Kidney epithelial cell (primary cell): ENCODE data around the gene PLXNB3. TPM values are rescaled to one million over a fixed set of nuclear protein-coding genes. Genes with fewer than 3 reads are reported as not detected.

Experiments used
- DNase-seq: peaks from one replicate; pipeline ENCODE4 v3.0.0-alpha.2; 2010; ENCODE audit warnings: low read depth
- H3K27me3 ChIP-seq: 2 replicates; pipeline ENCODE4 v1.6.0; 2011; ENCODE audit warnings: low read length; ENCODE audit not compliant: control insufficient read depth, insufficient read depth
- H3K36me3 ChIP-seq: 2 replicates; pipeline ENCODE4 v1.5.1; 2011; ENCODE audit warnings: low read length; ENCODE audit not compliant: control insufficient read depth, insufficient read depth
- H3K4me3 ChIP-seq: 2 replicates; pipeline ENCODE4 v1.5.1; 2011; ENCODE audit warnings: low read depth, mild to moderate bottlenecking, control low read depth, low read length
- total RNA-seq: library from RNA; depleted of rRNA; stranded (reverse); fragments of >200 nt; gene quantifications from 2 replicates; pipeline ENCODE4 v1.2.3, GENCODE V29; 2015
- TF ChIP-seq, protein P1 (sequence below): IDR thresholded peaks from 2 replicates; pipeline ENCODE4 v1.5.1; 2011; ENCODE audit warnings: mild to moderate bottlenecking, moderate library complexity, low read length, control low read depth, inconsistent platforms; ENCODE audit not compliant: insufficient read depth, poor library complexity, severe bottlenecking

The PLXNB3 gene
- total RNA-seq, 1 donor from 2014 or later = 3.6 TPM

- Histone ChIP-seq H3K27me3 (no peaks in the 10 kb centered on the region), H3K36me3 (no peaks in the 10 kb centered on the region), H3K4me3 (no peak overlapping the region)
- TF ChIP-seq, protein P1, sequence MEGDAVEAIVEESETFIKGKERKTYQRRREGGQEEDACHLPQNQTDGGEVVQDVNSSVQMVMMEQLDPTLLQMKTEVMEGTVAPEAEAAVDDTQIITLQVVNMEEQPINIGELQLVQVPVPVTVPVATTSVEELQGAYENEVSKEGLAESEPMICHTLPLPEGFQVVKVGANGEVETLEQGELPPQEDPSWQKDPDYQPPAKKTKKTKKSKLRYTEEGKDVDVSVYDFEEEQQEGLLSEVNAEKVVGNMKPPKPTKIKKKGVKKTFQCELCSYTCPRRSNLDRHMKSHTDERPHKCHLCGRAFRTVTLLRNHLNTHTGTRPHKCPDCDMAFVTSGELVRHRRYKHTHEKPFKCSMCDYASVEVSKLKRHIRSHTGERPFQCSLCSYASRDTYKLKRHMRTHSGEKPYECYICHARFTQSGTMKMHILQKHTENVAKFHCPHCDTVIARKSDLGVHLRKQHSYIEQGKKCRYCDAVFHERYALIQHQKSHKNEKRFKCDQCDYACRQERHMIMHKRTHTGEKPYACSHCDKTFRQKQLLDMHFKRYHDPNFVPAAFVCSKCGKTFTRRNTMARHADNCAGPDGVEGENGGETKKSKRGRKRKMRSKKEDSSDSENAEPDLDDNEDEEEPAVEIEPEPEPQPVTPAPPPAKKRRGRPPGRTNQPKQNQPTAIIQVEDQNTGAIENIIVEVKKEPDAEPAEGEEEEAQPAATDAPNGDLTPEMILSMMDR = no peak
- DNase-seq = no peak
These were observed 14.6 kb downstream of the PLXNB3 start for GRCh38 chrX:153778684-153779101.

DNA sequence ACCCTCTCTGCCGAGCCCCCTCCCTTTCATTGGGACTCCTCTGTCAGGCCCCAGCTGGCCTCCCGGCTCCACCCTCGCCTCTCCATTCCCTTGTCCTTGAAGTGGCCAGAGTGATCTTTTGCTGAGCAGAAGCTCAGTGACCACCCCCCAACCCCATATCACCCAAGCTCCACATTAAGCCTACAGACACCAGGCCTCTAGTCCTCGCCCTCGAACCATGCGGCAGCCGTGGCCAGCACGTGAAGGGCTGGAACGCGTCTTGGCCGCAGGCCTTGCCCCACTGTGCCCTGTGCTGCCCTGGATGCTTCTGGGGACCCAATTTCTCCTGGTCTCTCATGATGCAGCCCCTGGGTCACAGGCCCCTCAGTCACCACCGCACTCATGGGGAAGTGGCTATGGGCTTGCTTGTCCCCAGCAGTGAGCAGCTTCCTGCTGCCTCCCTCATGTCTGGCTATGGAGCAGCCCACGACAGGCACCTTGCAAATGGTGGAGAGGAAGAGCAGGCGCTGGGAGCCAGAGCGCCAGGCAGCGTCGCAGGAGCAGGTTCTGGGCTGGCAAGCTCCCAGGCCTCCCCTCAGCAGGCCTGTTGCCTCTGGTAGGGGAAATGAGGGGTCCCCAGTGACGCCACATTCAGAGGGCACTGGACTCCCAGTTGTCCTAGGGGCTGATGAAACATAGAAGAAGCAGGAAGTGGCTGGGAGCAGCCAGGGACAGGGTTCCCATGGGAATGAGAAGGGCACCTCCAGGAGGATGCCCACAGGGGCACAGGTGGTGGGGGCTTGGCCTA is 16.0 kb downstream of the PLXNB3 start:
- Histone ChIP-seq H3K4me3 (no peak overlapping the region), H3K36me3 (no peaks in the 10 kb centered on the region), H3K27me3 (no peaks in the 10 kb centered on the region)
- no peak for DNase-seq
- TF ChIP-seq, protein P1 = no peak

- Histone ChIP-seq H3K4me3 (no peak within 1 kb of the TSS), H3K36me3 (no peaks in the 10 kb centered on the region), H3K27me3 (no peaks in the 10 kb centered on the region)
- TF ChIP-seq, protein P1 = no peak
- no peak for DNase-seq
These were observed 16.8 kb downstream of the PLXNB3 start, which contains the start of gene SRPK3 for GRCh38 chrX:153780678-153781427. Gene SRPK3 (plus strand): TSS chrX:153781041. CDS start chrX:153781087, 46 bp downstream.

- TF ChIP-seq, protein P1 = no peak
- Histone ChIP-seq H3K27me3 (no peaks in the 10 kb centered on the region), H3K4me3 (no peak overlapping the region), H3K36me3 (no peaks in the 10 kb centered on the region)
- no peak for DNase-seq
These were observed 17.5 kb downstream of the PLXNB3 start for GRCh38 chrX:153781428-153782047.

DNA sequence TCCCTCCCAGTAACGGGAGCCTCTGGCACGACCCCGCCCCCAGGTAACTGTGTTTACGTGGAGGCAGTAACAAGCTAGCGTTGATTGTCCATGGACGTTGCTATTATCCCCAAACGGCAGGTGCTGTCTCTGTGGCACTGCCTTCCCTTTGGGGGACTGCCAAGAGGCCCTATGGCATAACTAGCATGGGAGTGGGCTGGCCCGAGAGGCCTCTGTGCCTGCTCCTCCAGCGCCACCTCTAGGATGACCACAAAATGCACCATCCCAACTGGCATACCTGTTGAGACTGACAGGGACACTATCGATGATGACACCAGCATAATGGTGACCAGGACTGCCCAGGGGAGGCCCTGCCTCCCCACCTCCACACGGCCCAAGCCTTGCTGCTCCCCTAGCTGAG is 18.3 kb downstream of the PLXNB3 start:
- no peaks in the 10 kb centered on the region for H3K36me3 ChIP-seq
- no peak for DNase-seq
- TF ChIP-seq, protein P1 = no peak
- no peak overlapping the region for H3K4me3 ChIP-seq
- no peaks in the 10 kb centered on the region for H3K27me3 ChIP-seq
